Activated naive CD4-positive, alpha-beta T cell treated with anti-CD3 and anti-CD28 coated beads, Interleukin-2, amount 50 U/mL, for 72 hours (primary cell): ENCODE measurements around the gene MOCOS. TPM values are rescaled to one million over a fixed set of nuclear protein-coding genes. Genes with fewer than 3 reads are reported as not detected.

ENCODE experiments used
- ATAC-seq, 2 donors: fragments of 150-1000 bp; cut with Tn5 transposase; 2 replicates each; pipeline ENCODE4 v1.10.0; 2021; ENCODE audit warnings: mild to moderate bottlenecking in 2 of 2, moderate library complexity in 2 of 2
- DNase-seq, 2 donors: peaks; one replicate each; pipeline ENCODE4 v3.0.0; 2021 to 2022; ENCODE audit warnings: low spot score in 2 of 2
- H3K27ac Mint-ChIP-seq, 2 donors: one replicate each; pipeline ENCODE4 v1.8.0; 2022; ENCODE audit warnings: mild to moderate bottlenecking in 2 of 2, mixed read lengths in 2 of 2
- H3K36me3 Mint-ChIP-seq, 2 donors: one replicate each; pipeline ENCODE4 v1.8.0; 2022; ENCODE audit warnings: mixed read lengths in 2 of 2
- H3K9me3 Mint-ChIP-seq, 2 donors: one replicate each; pipeline ENCODE4 v1.8.0; 2022; ENCODE audit warnings: mixed read lengths in 2 of 2
- total RNA-seq, 2 donors: library from RNA; stranded (reverse); gene quantifications; one replicate each; pipeline ENCODE4 v1.2.3, GENCODE V29; 2022

MOCOS gene
- total RNA-seq, 2 donors from 2014 or later, result 0.19 to 0.36 TPM

DNA sequence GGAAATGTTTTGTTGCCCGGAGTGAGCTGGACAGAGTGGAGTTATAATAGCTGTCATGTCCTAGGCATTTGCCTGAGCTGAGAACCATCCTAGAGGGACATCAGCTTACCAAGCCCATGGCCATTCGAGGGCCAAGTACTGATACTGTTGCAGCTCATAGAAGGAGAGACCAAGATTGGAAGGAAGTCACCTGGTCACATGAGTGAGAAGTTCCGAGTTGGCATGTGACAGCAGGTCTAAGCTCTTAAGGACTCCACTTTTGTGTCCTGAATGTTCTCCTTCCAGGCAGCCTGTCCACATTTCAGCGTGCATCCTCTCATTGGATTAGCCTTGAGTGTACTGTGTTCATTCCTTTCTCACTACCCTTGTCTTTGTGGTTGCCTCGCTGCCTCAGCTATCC lies 114.6 kb downstream of the MOCOS start:
- ATAC-seq, result no peak
- no peak for DNase-seq
- Mint-ChIP-seq H3K27ac (no peak overlapping the region), H3K9me3 (no peaks in the 10 kb centered on the region), H3K36me3 (no peaks in the 10 kb centered on the region)

DNA sequence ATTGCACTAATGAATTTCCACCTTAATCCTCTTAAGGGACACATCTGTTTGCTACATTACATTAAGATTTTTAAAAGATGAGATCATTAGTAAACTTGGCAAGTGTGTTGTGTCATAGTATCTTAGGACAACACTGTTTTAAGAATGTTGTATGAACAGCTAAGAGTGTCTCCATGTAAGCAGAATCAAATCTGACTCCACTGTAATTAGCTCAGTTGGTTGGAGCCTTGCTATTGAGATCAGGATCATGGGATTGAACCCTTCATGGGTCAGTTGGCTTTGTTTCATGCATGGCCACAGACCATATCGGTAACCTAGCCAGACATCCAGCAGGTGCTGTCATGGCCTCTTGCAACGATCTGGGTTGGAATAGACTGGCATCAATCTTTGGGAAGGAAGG lies 115.4 kb downstream of the MOCOS start:
- H3K36me3 Mint-ChIP-seq, result no peaks in the 10 kb centered on the region
- no peak overlapping the region for H3K27ac Mint-ChIP-seq
- no peaks in the 10 kb centered on the region for H3K9me3 Mint-ChIP-seq
- ATAC-seq (no peak), DNase-seq (no peak)

DNA sequence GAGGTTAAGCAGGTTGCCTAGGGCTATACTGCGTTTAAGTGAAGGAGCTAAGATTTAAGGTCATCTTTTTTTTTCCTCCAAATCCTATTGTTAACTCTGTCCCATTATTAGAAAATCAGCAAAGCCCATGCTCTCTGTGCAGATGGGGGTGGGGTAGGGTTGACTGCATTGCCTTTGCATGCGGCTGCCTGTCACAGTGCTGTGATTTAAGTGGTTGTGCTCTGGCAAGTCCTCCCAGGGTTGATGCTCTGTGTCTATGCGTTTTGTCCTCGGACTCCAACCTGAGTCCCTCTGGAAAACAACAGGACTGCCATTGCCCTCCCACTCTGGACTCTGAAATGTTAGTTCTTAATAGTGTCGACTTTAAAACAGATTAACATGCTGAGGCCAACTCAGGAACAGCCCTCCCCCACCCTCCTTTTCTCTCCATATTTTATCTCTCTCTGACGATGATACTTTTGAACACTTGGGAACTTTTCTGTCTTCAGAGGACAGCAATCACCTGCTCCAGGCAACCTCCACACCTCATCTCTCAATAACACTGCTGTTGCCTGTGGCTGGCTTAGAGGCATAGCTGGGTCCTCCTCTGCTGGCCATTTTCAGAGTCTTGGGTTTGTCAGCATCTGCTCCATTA lies 116.0 kb downstream of the MOCOS start:
- ATAC-seq (no peak), DNase-seq (no peak)
- Mint-ChIP-seq H3K27ac (no peak overlapping the region), H3K9me3 (no peaks in the 10 kb centered on the region), H3K36me3 (no peaks in the 10 kb centered on the region)

DNA sequence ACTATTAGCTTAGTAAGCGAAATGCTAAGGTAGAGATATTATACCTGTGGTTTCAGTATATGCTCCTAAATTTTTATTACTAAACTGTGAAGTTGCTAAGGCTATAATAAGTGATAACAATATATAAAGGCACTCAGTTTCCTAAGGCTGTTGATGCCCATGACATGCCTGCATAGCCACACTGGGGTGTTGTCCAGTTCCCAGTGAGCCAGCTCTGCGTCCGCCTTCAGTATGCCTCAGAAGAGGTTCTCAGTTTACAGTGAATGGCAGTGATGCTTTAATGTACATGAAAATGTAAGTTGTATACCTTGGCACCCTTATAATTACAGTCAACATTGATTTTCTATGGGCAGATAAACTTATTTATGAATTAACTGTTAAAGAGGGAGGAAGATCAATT lies 117.4 kb downstream of the MOCOS start:
- Mint-ChIP-seq H3K36me3 (no peaks in the 10 kb centered on the region), H3K27ac (no peak overlapping the region), H3K9me3 (no peaks in the 10 kb centered on the region)
- no peak for ATAC-seq
- DNase-seq, result no peak

DNA sequence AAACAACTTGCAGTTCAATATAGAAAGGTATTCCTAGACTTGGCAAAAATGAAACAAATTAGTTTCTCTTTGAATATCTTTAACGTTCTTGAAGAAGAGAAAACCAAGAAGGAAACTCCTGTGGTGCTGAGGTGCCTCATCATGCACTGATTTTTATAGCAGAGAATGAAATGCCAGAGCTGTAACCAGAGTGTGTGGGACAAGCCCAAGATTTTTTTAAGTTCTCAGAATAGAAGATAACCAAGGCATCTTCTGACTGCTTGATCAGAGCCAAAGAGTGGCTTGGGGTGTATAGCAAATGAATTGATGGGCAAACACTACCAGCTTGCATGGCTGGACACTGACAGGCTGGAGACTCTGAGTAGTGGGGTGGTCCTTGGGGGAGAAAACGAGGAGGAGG lies 118.1 kb downstream of the MOCOS start:
- ATAC-seq, result no peak

DNA sequence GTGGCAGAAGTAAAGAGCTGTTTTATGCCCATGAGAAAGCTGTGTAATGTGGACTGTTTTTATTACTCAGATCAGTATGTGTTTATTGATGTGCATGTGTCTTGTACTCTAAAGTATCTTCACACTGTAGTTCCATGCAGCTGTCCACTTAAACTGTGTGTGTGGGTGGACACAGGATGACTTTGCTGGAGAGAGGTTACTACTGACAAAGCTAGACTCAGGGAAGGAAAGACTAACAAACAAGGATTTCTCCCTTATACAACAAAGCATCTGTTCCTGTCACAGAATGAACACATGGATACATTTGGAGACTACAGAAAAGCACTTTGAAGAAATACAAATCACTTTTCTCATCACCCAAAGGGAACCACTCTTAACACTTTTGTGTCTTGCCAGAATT lies 120.2 kb downstream of the MOCOS start:
- ATAC-seq (no peak), DNase-seq (no peak)
- Mint-ChIP-seq H3K36me3 (no peaks in the 10 kb centered on the region), H3K9me3 (no peaks in the 10 kb centered on the region), H3K27ac (no peak overlapping the region)

More for the DNA sequence above, 118.1 kb downstream of the MOCOS start:
- H3K36me3 Mint-ChIP-seq, result no peaks in the 10 kb centered on the region
- no peak for DNase-seq
- H3K9me3 Mint-ChIP-seq, result no peaks in the 10 kb centered on the region
- no peak overlapping the region for H3K27ac Mint-ChIP-seq

DNA sequence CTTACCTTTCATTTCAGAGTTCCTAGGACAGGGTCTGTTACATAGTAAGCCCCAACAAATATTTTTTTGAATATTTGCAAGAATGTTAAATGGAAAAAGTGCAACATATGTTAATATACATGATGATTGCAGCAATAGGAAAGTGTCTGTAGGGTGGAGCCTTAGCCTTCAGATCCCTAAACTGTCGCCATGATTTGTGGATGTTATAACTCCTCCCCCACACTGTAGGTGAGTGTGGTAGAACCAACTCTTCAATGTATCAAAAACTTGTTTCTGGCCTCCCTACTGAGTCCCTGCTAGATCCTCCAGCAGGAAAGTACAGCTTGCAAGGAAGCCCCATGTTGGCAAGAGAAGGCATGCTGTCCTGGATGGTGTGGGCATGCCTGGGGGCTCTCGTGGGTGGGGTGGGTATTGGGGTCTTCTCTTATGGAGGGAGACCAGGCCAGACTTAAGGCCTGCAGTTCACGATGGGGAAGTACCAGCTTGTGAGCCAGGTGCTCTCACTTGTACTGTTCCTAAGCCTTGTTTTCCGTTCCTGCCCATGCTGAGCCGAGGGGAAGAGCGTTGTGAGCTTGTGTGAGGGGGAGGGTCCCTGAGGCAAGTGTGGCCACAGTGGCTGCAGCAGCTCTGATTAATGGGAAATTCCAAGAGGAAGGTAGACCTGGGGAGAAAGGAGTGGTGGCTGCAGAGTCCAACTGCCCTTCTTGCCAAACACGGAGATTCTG lies 121.6 kb downstream of the MOCOS start:
- DNase-seq (no peak), ATAC-seq (no peak)
- Mint-ChIP-seq H3K27ac (no peak overlapping the region), H3K9me3 (no peaks in the 10 kb centered on the region), H3K36me3 (no peaks in the 10 kb centered on the region)

DNA sequence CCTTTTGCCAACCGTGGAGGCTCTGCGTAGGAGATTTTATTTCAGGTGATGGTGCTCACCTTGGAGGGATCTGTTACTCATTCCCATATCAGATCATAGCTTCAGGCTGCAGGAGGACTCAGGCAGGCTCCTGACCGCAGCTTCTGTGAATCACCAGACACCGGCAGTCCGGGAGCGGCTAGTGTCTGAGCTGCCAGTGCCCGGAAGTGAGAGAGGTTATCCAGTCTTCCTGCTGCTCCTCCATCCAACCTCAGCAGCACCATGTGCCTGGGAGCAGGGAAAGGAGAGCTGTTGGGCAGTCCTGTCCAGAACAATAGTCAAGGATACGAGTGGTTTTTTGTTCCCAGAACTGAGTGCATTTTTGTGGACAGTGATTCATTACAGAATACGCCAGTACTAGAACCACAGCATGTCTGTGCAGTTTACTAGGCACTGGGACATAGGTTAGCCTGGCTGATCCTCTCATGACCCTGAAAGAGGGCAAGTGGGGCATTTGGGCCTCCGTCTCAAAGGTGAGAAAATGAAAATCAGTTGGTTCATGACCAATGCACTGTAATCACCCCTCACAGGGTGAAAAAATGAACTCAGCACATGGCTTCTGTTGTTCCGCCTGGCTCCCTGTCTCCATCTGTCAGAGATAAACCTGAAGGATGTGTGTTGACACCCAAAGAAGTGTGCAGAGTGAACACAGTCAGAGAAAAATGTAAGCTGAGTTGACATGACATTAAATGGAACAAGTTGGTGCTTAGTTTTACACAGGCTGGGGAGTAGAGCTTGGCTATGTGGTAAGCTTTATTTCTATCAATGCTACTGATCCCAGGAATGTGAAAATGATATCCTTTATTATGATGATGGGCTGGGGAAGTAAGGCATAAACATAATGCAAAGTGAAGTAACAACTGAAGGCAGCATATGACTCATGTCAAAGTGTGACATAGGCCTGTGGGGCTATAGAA lies 122.4 kb downstream of the MOCOS start:
- Mint-ChIP-seq H3K36me3 (no peaks in the 10 kb centered on the region), H3K27ac (no peak overlapping the region), H3K9me3 (no peaks in the 10 kb centered on the region)
- DNase-seq (no peak), ATAC-seq (no peak)

DNA sequence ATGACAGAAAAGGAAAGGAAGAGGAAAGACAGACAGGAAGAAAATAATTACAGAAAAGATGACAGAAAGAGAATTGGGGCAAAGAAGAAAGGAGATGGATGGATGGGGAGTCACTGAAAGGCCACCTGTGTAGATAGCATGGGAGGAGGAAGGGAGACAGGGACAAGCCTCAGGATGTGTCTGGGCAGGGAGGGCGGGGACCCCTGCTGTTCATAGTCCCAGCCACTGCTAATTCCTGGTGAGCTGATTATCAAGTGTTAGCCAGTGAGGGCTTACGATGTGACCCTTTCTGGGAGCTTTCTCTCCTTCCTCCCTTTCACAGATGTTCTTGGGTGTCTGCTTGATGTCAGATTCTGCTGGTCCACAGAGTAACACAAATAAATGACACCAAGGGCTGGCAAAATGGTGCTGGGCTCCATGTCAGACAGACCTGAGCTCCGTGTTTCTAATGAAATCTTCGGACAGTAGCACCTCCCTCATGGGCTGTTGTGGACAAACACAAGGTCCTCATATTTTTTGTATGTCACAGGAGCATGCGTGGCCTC lies 123.8 kb downstream of the MOCOS start:
- peak overlapping the region in 1 of 2 donors; percentile 50 for H3K27ac Mint-ChIP-seq
- no peaks in the 10 kb centered on the region for H3K9me3 Mint-ChIP-seq
- DNase-seq (no peak), ATAC-seq (no peak)
- H3K36me3 Mint-ChIP-seq, result no peaks in the 10 kb centered on the region

DNA sequence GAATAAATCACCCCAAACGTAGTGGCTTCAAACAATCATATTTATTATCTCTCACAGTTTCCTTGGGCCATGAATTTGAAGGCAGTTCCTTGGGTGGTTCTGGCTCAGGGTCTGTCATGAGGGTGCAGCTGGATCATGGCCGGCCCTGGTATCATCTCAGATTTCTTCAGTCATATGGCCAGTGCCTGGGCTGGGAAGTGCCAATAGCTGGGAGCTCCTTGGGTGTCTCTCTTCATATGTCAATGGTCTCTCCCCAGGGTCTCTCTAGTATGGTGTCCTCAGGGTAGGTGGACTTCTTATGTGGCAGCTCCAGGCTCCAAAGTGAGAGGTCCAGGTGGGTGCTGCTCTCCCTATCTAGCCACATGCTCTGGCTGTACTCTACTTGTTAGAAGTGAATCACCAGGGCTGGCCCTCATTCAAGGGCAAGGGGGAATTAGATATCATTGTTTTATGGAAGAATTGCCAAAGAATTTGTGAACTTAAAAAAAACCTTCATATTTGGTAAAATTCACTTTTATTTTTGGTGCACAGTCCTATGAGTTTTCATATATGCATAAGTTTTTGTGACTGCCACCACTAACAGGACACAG lies 125.6 kb downstream of the MOCOS start:
- DNase-seq (no peak), ATAC-seq (no peak)
- H3K36me3 Mint-ChIP-seq, result no peaks in the 10 kb centered on the region
- H3K9me3 Mint-ChIP-seq, result no peaks in the 10 kb centered on the region
- peak overlapping the region in 1 of 2 donors; percentile 85 for H3K27ac Mint-ChIP-seq

DNA sequence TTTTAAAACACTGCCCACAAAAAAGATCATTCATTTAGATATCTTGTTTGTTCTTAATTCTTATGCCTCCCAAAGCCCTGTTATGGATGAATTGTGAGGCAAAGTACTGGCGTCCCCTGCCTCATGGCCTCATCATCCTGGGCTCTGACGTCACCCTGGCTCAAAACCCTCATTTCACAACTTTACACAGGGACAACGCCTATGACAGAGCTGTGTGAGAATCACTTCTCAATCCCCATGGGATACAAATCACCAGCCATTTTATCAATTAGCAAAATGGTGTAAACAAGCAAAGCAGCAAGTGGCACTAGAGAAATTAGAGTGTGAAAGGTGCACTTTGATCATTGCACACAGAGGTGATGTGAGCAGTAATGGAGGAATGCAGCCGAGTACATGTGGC lies 126.8 kb downstream of the MOCOS start:
- H3K27ac Mint-ChIP-seq, result no peak overlapping the region
- ATAC-seq, result no peak
- peaks cover 6 to 10% of the 10 kb centered on the region in 2 donors for H3K36me3 Mint-ChIP-seq
- no peak for DNase-seq
- H3K9me3 Mint-ChIP-seq, result peaks cover 5 to 9% of the 10 kb centered on the region in 2 donors

DNA sequence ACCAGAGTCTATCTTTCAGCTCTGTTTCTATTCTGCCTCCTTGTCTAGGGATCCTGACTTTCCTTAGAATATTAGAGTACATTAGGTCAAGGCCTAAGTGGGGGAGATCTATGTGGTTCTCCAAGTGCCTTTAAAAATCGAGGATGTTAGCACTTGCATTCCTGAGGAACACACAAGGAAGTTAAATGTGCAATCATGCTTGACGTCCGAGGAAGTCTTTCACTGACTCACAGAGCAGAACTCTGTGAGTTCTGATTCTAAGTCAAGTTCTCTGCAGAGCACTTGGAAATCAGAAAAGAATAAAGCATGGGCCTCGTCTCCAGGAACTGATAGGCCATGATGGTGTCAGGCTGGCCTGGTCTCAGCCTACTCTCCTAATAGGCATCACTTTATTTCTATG lies 127.5 kb downstream of the MOCOS start:
- Mint-ChIP-seq H3K27ac (no peak overlapping the region), H3K9me3 (peaks cover 6 to 15% of the 10 kb centered on the region in 2 donors), H3K36me3 (peaks cover 6 to 16% of the 10 kb centered on the region in 2 donors)
- ATAC-seq (no peak), DNase-seq (no peak)

DNA sequence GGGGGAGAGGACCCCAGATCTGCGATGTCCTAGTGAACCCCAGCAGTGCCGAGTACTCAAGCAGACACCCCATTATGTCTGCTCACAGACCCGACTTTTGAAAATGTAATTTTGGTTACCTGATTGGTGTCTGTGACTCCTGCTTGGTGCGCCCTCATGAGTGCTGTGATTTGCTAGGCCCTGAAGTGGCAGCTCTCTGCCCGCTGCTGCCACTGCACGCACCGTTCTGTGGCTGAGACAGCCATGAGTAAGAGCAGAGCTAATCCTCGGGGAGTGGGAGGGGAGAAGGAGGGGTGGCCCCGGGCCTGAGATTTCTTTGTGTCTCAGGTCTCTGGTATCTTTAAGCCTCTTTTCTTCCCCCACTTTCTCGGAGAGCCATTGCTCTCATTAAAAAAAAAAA lies 128.4 kb downstream of the MOCOS start:
- peaks cover 6 to 16% of the 10 kb centered on the region in 2 donors for H3K36me3 Mint-ChIP-seq
- no peak overlapping the region for H3K27ac Mint-ChIP-seq
- ATAC-seq (no peak), DNase-seq (no peak)
- peaks cover 6 to 17% of the 10 kb centered on the region in 2 donors for H3K9me3 Mint-ChIP-seq

DNA sequence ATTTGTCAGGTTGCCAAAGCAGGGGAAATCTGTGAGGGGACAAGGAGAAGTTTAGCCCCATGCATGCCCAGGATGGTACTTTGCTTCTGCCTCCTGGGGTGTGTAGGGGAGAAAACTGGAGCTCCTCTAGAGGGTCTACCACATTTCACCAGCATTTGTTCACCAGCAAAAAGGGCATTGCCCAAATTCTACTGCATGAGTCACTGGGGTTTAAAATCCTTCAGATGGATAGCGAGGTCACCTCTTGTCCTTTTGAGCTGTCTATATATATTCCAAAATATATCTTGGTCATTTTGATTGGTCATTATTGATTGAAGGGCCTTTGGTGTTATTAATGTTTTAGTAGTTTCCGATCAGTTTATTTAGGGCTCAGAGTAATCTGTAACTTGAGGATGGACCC lies 128.9 kb downstream of the MOCOS start:
- no peak overlapping the region for H3K27ac Mint-ChIP-seq
- ATAC-seq (no peak), DNase-seq (no peak)
- peaks cover 6 to 17% of the 10 kb centered on the region in 2 donors for H3K9me3 Mint-ChIP-seq
- peaks cover 6 to 16% of the 10 kb centered on the region in 2 donors for H3K36me3 Mint-ChIP-seq
